Adrenal gland (tissue), 12 donors: ENCODE results near the gene CORO1C. TPM values are rescaled to one million over a fixed set of nuclear protein-coding genes. Genes with fewer than 3 reads are reported as not detected.
A peak's percentile ranks its signal among the peaks of the same experiment; 100 is the strongest.

Experiments used
- DNase-seq, 7 donors: peaks; one replicate each; pipeline ENCODE4 v3.0.0-alpha.2; 2019 to 2020
- H3K27ac ChIP-seq, 5 donors: fragments of 200-600 bp; sonication (generic) in 4 of 5; 1 replicate in 3 of 5; 2 replicates in 2 of 5; pipeline versions ENCODE4 v1.5.1 to v1.8.0; 2016 to 2020; ENCODE audit warnings: mild to moderate bottlenecking in 1 of 5
- H3K27me3 ChIP-seq: fragments of 200-600 bp; 2 replicates; pipeline ENCODE4 v1.8.0; 2021
- H3K36me3 ChIP-seq, 2 donors: fragments of 200-600 bp; replicated peaks in 1 of 2; 1 replicate in 1 of 2; 2 replicates in 1 of 2; pipeline versions ENCODE4 v1.5.1 to v1.8.0; 2018 to 2022
- H3K4me1 ChIP-seq, 2 donors: fragments of 200-600 bp; replicated peaks in 1 of 2; 1 replicate in 1 of 2; 2 replicates in 1 of 2; pipeline versions ENCODE4 v1.5.1 to v1.8.0; 2018 to 2021
- H3K4me3 ChIP-seq, 4 donors: fragments of 200-600 bp; sonication (generic) in 3 of 4; one replicate each; pipeline ENCODE4 v1.5.1; 2016 to 2018
- H3K9me3 ChIP-seq, 3 donors: fragments of 200-600 bp; sonication (generic) in 1 of 3; replicated peaks in 1 of 3; 1 replicate in 2 of 3; 2 replicates in 1 of 3; pipeline versions ENCODE4 v1.5.1 to v1.8.0; 2016 to 2021
- CTCF ChIP-seq, 6 experiments: fragments of 450-650 bp in 4 of 6; fragments of 200-600 bp in 2 of 6; sonication (generic) in 1 of 6; IDR thresholded peaks; 1 replicate in 5 of 6; 2 replicates in 1 of 6; pipeline versions ENCODE4 v1.5.1 to v1.8.0; 2016 to 2021; ENCODE audit warnings: antibody characterized with exemption in 6 of 6, mild to moderate bottlenecking in 2 of 6, moderate library complexity in 1 of 6
- POLR2A ChIP-seq, 2 donors: fragments of 450-650 bp; IDR thresholded peaks; one replicate each; pipeline ENCODE4 v1.6.1; 2017; ENCODE audit warnings: antibody characterized with exemption in 2 of 2, mild to moderate bottlenecking in 2 of 2, moderate library complexity in 1 of 2
- WGBS, 4 donors: extraction: QIAGEN DNeasy Blood & Tissue Kit in 2 of 4; methylation state at CpG; one replicate each; pipeline versions ENCODE4 v1.1.5 to v1.1.7; 2013 to 2017; 5-methylcytosine and 5-hydroxymethylcytosine counted together
- intact Hi-C, 2 donors: fragments of 100-400 bp; cut with DNase I; formaldehyde crosslinking; loops; one replicate each; pipeline versions ENCODE4 v1.14.1 to v1.15.0; 2022 to 2023
- polyA plus RNA-seq, 3 donors: library from polyadenylated mRNA; stranded (reverse); fragments of 200-250 nt in 2 of 3; fragments of 350-450 nt in 1 of 3; fragmentation: Illumina TruSeq in 1 of 3; extraction: RNeasy Lipid Tissue Mini Kit (QIAGEN cat#74804) in 1 of 3; gene quantifications; one replicate each; pipeline ENCODE4 v1.2.3, GENCODE V29; 2013 to 2014
- total RNA-seq, 9 donors: library from RNA; depleted of rRNA in 4 of 9; stranded (reverse); fragments of >200 nt in 4 of 9; fragments of 120-200 nt in 1 of 9; fragmentation: NEBNext Ultra II Directional in 1 of 9; extraction: Animal tissue kit (Norgen Biotek cat#: 25700) in 1 of 9; gene quantifications; one replicate each; pipeline versions ENCODE4 v1.1.0 to v1.2.4, GENCODE V29; 2013 to 2023
- donor health status: healthy with polysubstance abuse.
- donor health status: Bipolar disorder and iron deficiency.
- donor health status: DM: yes; HTN: yes; CAD: no.
- donor health status: DM: no; HTN: no; CAD: no.
- donor health status: DM: no; HTN: no; CAD: no.
- donor health status: DM: yes; HTN: yes; CAD: no.

CORO1C gene
- total and polyA plus RNA-seq, 12 donors, result 17.4 to 124 (median 71.4) TPM

DNA sequence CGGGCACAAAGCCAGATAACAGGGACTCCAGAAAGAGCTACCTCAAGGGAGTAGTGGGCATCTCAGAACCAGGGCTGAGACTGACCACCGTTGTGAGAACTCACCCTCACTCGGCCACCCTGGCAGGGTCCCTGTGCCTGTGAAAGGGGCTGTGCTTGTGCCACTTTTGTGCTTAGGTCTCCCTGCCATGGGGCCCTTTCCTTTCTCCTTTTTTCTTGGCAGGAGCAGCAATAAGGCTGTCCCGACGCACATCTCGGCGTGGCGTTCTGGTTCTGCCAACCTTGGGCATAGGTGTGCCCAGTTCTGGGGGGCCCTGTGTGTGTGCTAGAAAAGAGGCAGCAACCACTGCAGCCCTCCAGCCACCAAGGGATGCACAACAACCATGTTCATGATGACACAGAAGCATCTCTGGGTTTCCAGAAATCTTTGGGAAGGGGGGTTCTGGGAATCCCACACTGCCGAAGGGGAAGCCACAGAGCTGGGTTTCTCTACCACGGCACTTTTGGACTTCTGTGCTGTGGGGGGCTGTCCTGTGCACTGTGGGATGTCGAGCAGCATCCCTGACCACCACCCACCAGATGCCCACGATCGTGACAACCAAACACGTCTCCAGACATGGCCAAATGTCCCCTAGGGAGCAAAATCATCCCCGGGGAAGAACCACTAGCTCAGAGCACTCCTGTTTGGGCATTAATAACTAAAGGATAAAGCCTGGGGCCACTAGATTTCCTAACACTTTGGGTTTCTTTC, 120.3 kb downstream of the CORO1C start:
- intact Hi-C loops, result loop anchor here in 1 of 2 donors (10.0 kb wide), 1 partner anchor 96 kb away; the partner anchor contains the start of gene FICD
- Histone ChIP-seq H3K9me3 (no peaks in the 10 kb centered on the region), H3K27ac (no peak overlapping the region), H3K4me1 (peaks cover 0 to 22% of the 10 kb centered on the region in 2 donors), H3K36me3 (no peaks in the 10 kb centered on the region), H3K4me3 (no peak overlapping the region), H3K27me3 (no peaks in the 10 kb centered on the region)
- 87 to 92% (median 89%) methylated on average over 13 to 15 of the region's 15 CpGs for WGBS, 4 donors
- no peak for DNase-seq
- TF ChIP-seq POLR2A (IDR thresholded peaks at IDR 0.05), result no peak
- no peak for TF ChIP-seq CTCF (IDR thresholded peaks at IDR 0.05)

GRCh38 chr12:108610336-108610815, 120.9 kb downstream of the CORO1C start:
- intact Hi-C loops, result loop anchor here in 1 of 2 donors (10.0 kb wide), 1 partner anchor 96 kb away; the partner anchor contains the start of gene FICD
- Histone ChIP-seq H3K4me3 (no peak overlapping the region), H3K27me3 (no peaks in the 10 kb centered on the region), H3K9me3 (no peaks in the 10 kb centered on the region), H3K27ac (no peak overlapping the region), H3K36me3 (no peaks in the 10 kb centered on the region), H3K4me1 (peaks cover 4 to 22% of the 10 kb centered on the region in 2 donors)
- DNase-seq, result no peak
- TF ChIP-seq CTCF (IDR thresholded peaks at IDR 0.05) (no peak), POLR2A (IDR thresholded peaks at IDR 0.05) (no peak)
- 86 to 92% (median 90%) methylated on average over 6 to 8 of the region's 8 CpGs for WGBS, 4 donors

DNA sequence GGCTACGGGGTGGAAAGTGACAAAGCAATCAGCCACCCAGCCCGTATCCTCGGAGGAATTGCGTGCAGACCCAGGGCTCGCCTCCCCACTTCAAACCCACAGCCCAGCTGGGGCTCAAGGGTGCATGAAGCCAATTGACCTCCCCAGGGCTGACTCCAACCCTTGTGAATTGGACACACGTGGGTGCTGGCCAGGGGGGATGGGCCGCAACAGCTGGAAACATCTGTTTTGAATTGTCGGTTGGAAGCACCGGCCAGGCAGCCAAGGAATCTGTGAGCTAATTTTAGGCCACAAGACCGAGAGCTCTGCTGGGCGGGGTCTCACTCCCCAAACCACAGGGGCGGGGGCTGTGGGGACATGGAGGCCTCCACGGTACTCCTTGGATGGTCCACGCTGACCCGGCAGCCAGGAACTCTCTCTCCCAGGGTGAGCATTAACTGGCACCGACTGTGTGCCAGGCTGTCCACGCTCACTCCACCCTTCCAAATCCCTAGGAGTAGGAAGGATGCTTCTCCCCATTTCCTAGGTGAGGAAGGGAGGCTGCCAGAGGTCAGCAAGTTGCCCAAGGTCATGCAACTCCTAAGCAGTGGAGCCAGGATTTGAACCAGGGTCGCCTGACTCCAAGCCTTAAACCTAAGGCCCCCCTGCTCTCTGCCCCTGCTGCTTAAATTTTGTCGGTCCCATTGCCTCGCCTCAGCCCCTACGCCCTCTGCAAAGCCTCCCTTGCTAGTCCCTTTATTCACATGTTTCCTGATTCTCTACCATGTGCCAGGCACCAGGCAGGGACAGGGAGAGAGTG, 121.6 kb downstream of the CORO1C start:
- peak in 6 of 7 donors; percentile 26 to 67 (median 47) for DNase-seq
- H3K27ac ChIP-seq, result peak overlapping the region in 1 of 5 donors; percentile 24
- H3K4me1 ChIP-seq, result peaks cover 6 to 22% of the 10 kb centered on the region in 2 donors
- TF ChIP-seq CTCF (IDR thresholded peaks at IDR 0.05), result no peak
- intact Hi-C loops, result loop anchor here in 1 of 2 donors (10.0 kb wide), 1 partner anchor 95 kb away; the partner anchor contains the start of gene FICD
- H3K27me3 ChIP-seq, result no peaks in the 10 kb centered on the region
- H3K4me3 ChIP-seq, result no peak overlapping the region
- WGBS, 4 donors, result 59 to 76% (median 68%) methylated on average over 9 to 21 of the region's 21 CpGs
- H3K36me3 ChIP-seq, result no peaks in the 10 kb centered on the region
- no peaks in the 10 kb centered on the region for H3K9me3 ChIP-seq

DNA sequence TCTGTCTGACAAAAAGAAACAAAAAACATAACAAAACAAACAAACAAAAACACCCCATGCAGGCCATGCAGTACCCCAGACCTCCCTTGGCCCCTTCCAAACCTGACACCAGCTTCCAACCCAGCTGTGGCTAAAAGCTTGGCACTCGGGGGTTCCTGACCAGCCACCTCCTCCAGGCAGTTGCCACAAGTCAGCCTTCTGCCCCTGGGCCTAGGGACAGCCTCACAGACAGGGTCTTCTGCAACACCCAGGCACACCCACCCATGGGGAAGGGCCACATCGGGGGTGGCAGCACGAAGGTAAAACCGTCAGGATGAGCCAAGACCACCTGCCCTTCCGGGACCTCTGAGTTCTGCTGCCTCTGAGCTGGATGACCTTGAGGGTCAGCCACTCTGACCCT, 122.7 kb downstream of the CORO1C start:
- TF ChIP-seq CTCF (IDR thresholded peaks at IDR 0.05) (no peak), POLR2A (IDR thresholded peaks at IDR 0.05) (no peak)
- intact Hi-C loops, result no loop called here
- DNase-seq, result no peak
- Histone ChIP-seq H3K4me1 (peaks cover 6 to 19% of the 10 kb centered on the region in 2 donors), H3K27me3 (no peaks in the 10 kb centered on the region), H3K36me3 (no peaks in the 10 kb centered on the region), H3K4me3 (no peak overlapping the region), H3K27ac (no peak overlapping the region), H3K9me3 (no peaks in the 10 kb centered on the region)
- 63 to 85% (median 72%) methylated on average over 1 to 5 of the region's 5 CpGs for WGBS, 4 donors
